OCI-LY3 (cell line): ENCODE measurements around the gene SYT1.

Experiments used
- H2AFZ ChIP-seq: fragments of 200-600, 300-600 bp; shearing (Covaris generic); 2 replicates; pipeline ENCODE4 v1.6.0; 2014; ENCODE audit warnings: antibody characterized with exemption, low read depth, low read length
- H3K27ac ChIP-seq: fragments of 200-600, 300-600 bp; sonication (generic); 2 replicates; pipeline ENCODE4 v1.5.1; 2014; ENCODE audit warnings: mild to moderate bottlenecking, low read length, moderate library complexity, mixed read lengths
- H3K27me3 ChIP-seq: fragments of 200-600, 300-600 bp; sonication (generic); 2 replicates; pipeline ENCODE4 v1.6.1; 2014; ENCODE audit warnings: low read depth, low read length, mixed read lengths
- H3K36me3 ChIP-seq: fragments of 200-600, 300-600 bp; sonication (generic); replicated peaks from 2 replicates; pipeline ENCODE3; 2014; ENCODE audit warnings: low read depth, low read length, mixed read lengths
- H3K4me1 ChIP-seq: fragments of 300-600, 200-600 bp; sonication (generic); 2 replicates; pipeline ENCODE4 v1.6.1; 2014; ENCODE audit warnings: low read length, mixed read lengths
- H3K4me2 ChIP-seq: fragments of 200-600, 300-600 bp; sonication (generic); 2 replicates; pipeline ENCODE4 v1.6.1; 2014; ENCODE audit warnings: low read length, mixed read lengths
- H3K4me3 ChIP-seq: fragments of 300-600, 200-600 bp; sonication (generic); 2 replicates; pipeline ENCODE4 v1.5.1; 2014; ENCODE audit warnings: antibody characterized with exemption, mild to moderate bottlenecking, low read length, moderate library complexity
- H3K79me2 ChIP-seq: fragments of 300-600, 200-600 bp; shearing (Covaris generic); 2 replicates; pipeline ENCODE4 v1.6.1; 2014; ENCODE audit warnings: mild to moderate bottlenecking, low read length, mixed read lengths
- H3K9ac ChIP-seq: fragments of 300-600, 200-600 bp; shearing (Covaris generic); 2 replicates; pipeline ENCODE4 v1.6.0; 2014; ENCODE audit warnings: mild to moderate bottlenecking, low read length, moderate library complexity
- H3K9me3 ChIP-seq: fragments of 200-600, 300-600 bp; shearing (Covaris generic); 2 replicates; pipeline ENCODE4 v1.6.1; 2014; ENCODE audit warnings: low read length, mixed read lengths; ENCODE audit not compliant: insufficient read depth
- H4K20me1 ChIP-seq: fragments of 200-600, 300-600 bp; sonication (generic); 2 replicates; pipeline ENCODE4 v1.6.1; 2016; ENCODE audit warnings: low read length, mixed read lengths; ENCODE audit not compliant: insufficient read depth
- EZH2phosphoT487 ChIP-seq: fragments of 200-600 bp; shearing (Covaris generic); IDR thresholded peaks from 2 replicates; pipeline ENCODE4 v1.6.1; 2018; ENCODE audit warnings: antibody characterized with exemption, mixed run types, low read depth
- TF ChIP-seq, protein P1 (sequence below): fragments of 200-600, 300-600 bp; sonication (generic); IDR thresholded peaks from 2 replicates; pipeline ENCODE4 v1.5.1; 2014; ENCODE audit warnings: antibody characterized with exemption, low read length, low read depth

Gene SYT1

DNA sequence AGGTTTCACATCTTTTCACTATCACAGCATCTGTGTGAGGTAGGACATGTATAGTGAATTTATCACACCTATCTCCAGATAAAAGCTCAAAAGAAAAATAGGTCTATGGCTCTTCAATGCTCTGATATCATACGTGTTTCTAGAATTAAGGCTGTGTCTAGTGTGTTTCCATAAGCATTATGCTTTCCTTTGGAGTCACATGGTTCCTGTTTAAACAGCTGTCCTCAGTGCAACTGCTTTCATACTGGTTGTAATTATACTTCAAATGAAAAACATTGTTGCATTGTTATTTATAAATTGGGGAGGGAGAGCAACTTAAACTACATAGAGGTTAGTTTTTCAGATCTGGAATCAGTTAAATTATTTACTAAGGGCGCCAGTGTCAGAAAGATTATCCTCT is 151.6 kb downstream of the SYT1 start:
- TF ChIP-seq, protein P1, sequence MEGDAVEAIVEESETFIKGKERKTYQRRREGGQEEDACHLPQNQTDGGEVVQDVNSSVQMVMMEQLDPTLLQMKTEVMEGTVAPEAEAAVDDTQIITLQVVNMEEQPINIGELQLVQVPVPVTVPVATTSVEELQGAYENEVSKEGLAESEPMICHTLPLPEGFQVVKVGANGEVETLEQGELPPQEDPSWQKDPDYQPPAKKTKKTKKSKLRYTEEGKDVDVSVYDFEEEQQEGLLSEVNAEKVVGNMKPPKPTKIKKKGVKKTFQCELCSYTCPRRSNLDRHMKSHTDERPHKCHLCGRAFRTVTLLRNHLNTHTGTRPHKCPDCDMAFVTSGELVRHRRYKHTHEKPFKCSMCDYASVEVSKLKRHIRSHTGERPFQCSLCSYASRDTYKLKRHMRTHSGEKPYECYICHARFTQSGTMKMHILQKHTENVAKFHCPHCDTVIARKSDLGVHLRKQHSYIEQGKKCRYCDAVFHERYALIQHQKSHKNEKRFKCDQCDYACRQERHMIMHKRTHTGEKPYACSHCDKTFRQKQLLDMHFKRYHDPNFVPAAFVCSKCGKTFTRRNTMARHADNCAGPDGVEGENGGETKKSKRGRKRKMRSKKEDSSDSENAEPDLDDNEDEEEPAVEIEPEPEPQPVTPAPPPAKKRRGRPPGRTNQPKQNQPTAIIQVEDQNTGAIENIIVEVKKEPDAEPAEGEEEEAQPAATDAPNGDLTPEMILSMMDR = no peak
- no peak for TF ChIP-seq EZH2phosphoT487
- Histone ChIP-seq H3K9ac (no peak overlapping the region), H3K4me1 (no peaks in the 10 kb centered on the region), H3K27ac (no peak overlapping the region), H3K27me3 (no peaks in the 10 kb centered on the region), H3K4me3 (no peak overlapping the region), H3K4me2 (no peak overlapping the region), H3K36me3 (no peaks in the 10 kb centered on the region), H3K9me3 (no peaks in the 10 kb centered on the region), H3K79me2 (no peaks in the 10 kb centered on the region), H4K20me1 (no peaks in the 10 kb centered on the region), H2AFZ (no peak overlapping the region)

DNA sequence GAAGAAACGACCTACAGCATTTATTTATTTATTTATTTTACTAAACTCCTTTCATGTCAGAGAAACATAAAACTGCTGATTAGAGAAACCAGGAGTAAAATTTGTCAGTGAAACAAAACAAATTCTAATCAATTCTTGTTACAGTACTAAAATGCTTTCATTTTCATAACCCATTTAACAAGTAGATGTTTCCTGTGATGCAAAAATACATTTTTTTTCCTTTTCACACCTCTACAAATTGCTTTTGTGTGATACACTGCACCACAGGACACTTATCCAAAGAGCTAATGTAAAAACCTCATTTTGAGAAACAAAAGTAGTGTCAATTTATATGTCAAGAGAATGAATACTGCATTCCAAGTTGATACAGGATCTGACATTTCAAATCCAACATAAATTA is 155.1 kb downstream of the SYT1 start:
- TF ChIP-seq, protein P1 = no peak
- no peak for TF ChIP-seq EZH2phosphoT487
- Histone ChIP-seq H3K36me3 (no peaks in the 10 kb centered on the region), H2AFZ (no peak overlapping the region), H3K4me3 (no peak overlapping the region), H3K4me1 (no peaks in the 10 kb centered on the region), H3K27me3 (no peaks in the 10 kb centered on the region), H4K20me1 (no peaks in the 10 kb centered on the region), H3K9ac (no peak overlapping the region), H3K9me3 (no peaks in the 10 kb centered on the region), H3K4me2 (no peak overlapping the region), H3K79me2 (no peaks in the 10 kb centered on the region), H3K27ac (no peak overlapping the region)

DNA sequence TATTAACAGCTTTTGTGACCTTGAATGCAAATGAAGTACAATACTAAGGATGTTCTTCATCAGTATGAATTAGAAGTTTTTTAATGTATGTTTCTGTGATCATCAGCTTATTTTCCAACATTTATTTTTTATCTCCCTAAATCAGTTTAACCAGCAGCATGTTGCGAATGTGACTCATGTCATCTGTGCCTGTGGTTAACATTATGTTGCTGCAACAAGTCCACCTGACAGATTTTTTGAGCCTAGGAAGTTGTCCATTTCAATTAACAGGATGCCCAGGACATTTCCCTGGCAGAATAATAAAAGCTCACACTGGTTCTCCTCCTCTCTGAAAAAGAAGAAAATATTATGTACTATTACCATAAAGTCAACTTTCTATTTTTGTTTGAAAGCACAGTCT is 155.5 kb downstream of the SYT1 start:
- Histone ChIP-seq H3K4me2 (no peak overlapping the region), H3K9me3 (no peaks in the 10 kb centered on the region), H3K79me2 (no peaks in the 10 kb centered on the region), H3K4me1 (no peaks in the 10 kb centered on the region), H3K9ac (no peak overlapping the region), H2AFZ (no peak overlapping the region), H3K27me3 (no peaks in the 10 kb centered on the region), H3K36me3 (no peaks in the 10 kb centered on the region), H3K27ac (no peak overlapping the region), H4K20me1 (no peaks in the 10 kb centered on the region), H3K4me3 (no peak overlapping the region)
- TF ChIP-seq, protein P1 = no peak
- no peak for TF ChIP-seq EZH2phosphoT487

DNA sequence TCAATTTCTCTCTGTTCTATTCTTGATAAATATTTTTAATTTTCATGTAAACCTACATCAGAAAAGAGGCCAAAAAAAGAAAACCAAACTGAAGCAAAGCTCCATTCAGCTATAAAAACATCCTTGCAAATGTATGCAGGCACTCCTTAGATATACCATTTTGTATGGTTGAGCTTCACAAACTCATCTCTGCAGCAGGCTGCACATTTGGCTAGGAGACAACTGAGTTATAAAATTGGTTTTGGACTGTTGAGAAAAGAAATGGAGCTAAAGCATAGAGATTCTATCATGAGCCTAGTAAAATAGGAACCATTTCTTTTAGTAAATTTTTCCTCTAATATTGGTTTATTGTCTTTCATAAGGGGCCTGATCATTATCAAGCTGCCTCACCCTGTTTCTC is 156.4 kb downstream of the SYT1 start:
- Histone ChIP-seq H2AFZ (no peak overlapping the region), H3K4me2 (no peak overlapping the region), H3K9me3 (no peaks in the 10 kb centered on the region), H3K4me1 (no peaks in the 10 kb centered on the region), H3K9ac (no peak overlapping the region), H3K4me3 (no peak overlapping the region), H3K27me3 (no peaks in the 10 kb centered on the region), H3K27ac (no peak overlapping the region), H3K79me2 (no peaks in the 10 kb centered on the region), H4K20me1 (no peaks in the 10 kb centered on the region), H3K36me3 (no peaks in the 10 kb centered on the region)
- TF ChIP-seq, protein P1 = no peak
